IMR-90 (cell line): ENCODE results near the gene AXIN2. TPM values are rescaled to one million over a fixed set of nuclear protein-coding genes. Genes with fewer than 3 reads are reported as not detected.

Source experiments
- ATAC-seq: fragments of 200-7000 bp; cut with Tn5 transposase; 2 replicates; pipeline ENCODE4 v1.9.1; 2020; ENCODE audit warnings: low read depth, mild to moderate bottlenecking, moderate library complexity
- BruUV-seq: library from RNA; stranded (reverse); fragments of 400-500 nt; replicated peaks from 2 replicates; lab custom pipeline; 2021; lab: Mats Ljungman, UMichigan
- CTCF ChIA-PET: fragments of 300-600 bp; formaldehyde crosslinking; extraction: SDS; loops from one replicate; lab custom pipeline; 2021; ENCODE audit warnings: antibody characterized with exemption; lab: Yijun Ruan, JAX
- POLR2A ChIA-PET: fragments of 300-600 bp; sonication (Branson Sonifier 250); formaldehyde crosslinking; loops from one replicate; lab custom pipeline; 2022; ENCODE audit warnings: antibody characterized with exemption; ENCODE audit not compliant: unreplicated experiment; lab: Charles Lee
- DNase-seq: peaks from one replicate; pipeline ENCODE4 v3.0.0; 2013
- H2AFZ ChIP-seq: replicated peaks from 2 replicates; pipeline ENCODE3; 2013; ENCODE audit warnings: low read length, mild to moderate bottlenecking; ENCODE audit not compliant: poor library complexity
- H2AK5ac ChIP-seq: 2 replicates; pipeline ENCODE4 v1.6.1; 2013; ENCODE audit warnings: low read depth, low read length, inconsistent platforms
- H2AK9ac ChIP-seq: replicated peaks from 2 replicates; pipeline ENCODE3; 2013; ENCODE audit warnings: mild to moderate bottlenecking, low read depth, low read length, moderate library complexity; ENCODE audit not compliant: poor library complexity
- H2BK120ac ChIP-seq: 2 replicates; pipeline ENCODE4 v1.6.1; 2013; ENCODE audit warnings: low read depth, low read length, inconsistent platforms
- H2BK15ac ChIP-seq: 3 replicates; pipeline ENCODE4 v1.6.1; 2013; ENCODE audit warnings: low read depth, low read length, inconsistent platforms
- H2BK20ac ChIP-seq: 2 replicates; pipeline ENCODE4 v1.6.1; 2013; ENCODE audit warnings: low read depth, mild to moderate bottlenecking, inconsistent platforms, low read length, moderate library complexity
- H2BK5ac ChIP-seq: 2 replicates; pipeline ENCODE4 v1.6.1; 2013; ENCODE audit warnings: mild to moderate bottlenecking, low read depth, low read length, inconsistent platforms; ENCODE audit not compliant: poor library complexity, severe bottlenecking
- H3K14ac ChIP-seq: replicated peaks from 2 replicates; pipeline ENCODE4 v1.6.1; 2013; ENCODE audit warnings: low read depth, low read length, inconsistent platforms
- H3K18ac ChIP-seq: 2 replicates; pipeline ENCODE4 v1.6.1; 2013; ENCODE audit warnings: low read depth, low read length, control low read depth
- H3K23ac ChIP-seq: 2 replicates; pipeline ENCODE4 v1.6.1; 2013; ENCODE audit warnings: low read depth, low read length, inconsistent platforms
- H3K27ac ChIP-seq: 2 replicates; pipeline ENCODE4 v1.5.1; 2013; ENCODE audit warnings: mild to moderate bottlenecking, control low read depth, low read length; ENCODE audit not compliant: insufficient read depth
- H3K27me3 ChIP-seq: 2 replicates; pipeline ENCODE4 v1.6.1; 2013; ENCODE audit warnings: low read length; ENCODE audit not compliant: control insufficient read depth, insufficient read depth
- H3K36me3 ChIP-seq: 2 replicates; pipeline ENCODE4 v1.6.1; 2013; ENCODE audit warnings: low read length, mixed read lengths; ENCODE audit not compliant: control insufficient read depth, insufficient read depth
- H3K4ac ChIP-seq: 2 replicates; pipeline ENCODE4 v1.6.1; 2013; ENCODE audit warnings: low read depth, low read length, inconsistent platforms
- H3K4me1 ChIP-seq: 2 replicates; pipeline ENCODE4 v1.6.1; 2013; ENCODE audit warnings: low read length, mixed read lengths; ENCODE audit not compliant: control insufficient read depth, insufficient read depth
- H3K4me2 ChIP-seq: 2 replicates; pipeline ENCODE4 v1.6.1; 2013; ENCODE audit warnings: low read depth, mild to moderate bottlenecking, control low read depth, low read length, moderate library complexity
- H3K4me3 ChIP-seq: 2 replicates; pipeline ENCODE4 v1.5.1; 2013; ENCODE audit warnings: low read depth, mild to moderate bottlenecking, control low read depth, low read length, moderate library complexity; ENCODE audit not compliant: insufficient read depth
- H3K56ac ChIP-seq: 2 replicates; pipeline ENCODE4 v1.6.1; 2013; ENCODE audit warnings: low read length, inconsistent platforms; ENCODE audit not compliant: insufficient read depth; ENCODE audit errors: extremely low read depth
- H3K79me1 ChIP-seq, 2 experiments: 2 replicates each; pipeline ENCODE4 v1.6.1; 2013; ENCODE audit warnings: low read length in 2 of 2, inconsistent platforms in 1 of 2, low read depth in 1 of 2
- H3K9ac ChIP-seq: 2 replicates; pipeline ENCODE4 v1.6.1; 2013; ENCODE audit warnings: low read depth, low read length, control low read depth
- H3K9me1 ChIP-seq: 2 replicates; pipeline ENCODE4 v1.6.1; 2013; ENCODE audit warnings: low read length, inconsistent platforms; ENCODE audit not compliant: insufficient read depth
- H3K9me3 ChIP-seq: 2 replicates; pipeline ENCODE4 v1.6.1; 2013; ENCODE audit warnings: low read length; ENCODE audit not compliant: control insufficient read depth, insufficient read depth
- H4K20me1 ChIP-seq: 2 replicates; pipeline ENCODE4 v1.6.1; 2013; ENCODE audit warnings: low read length, inconsistent platforms; ENCODE audit not compliant: insufficient read depth
- H4K5ac ChIP-seq: 2 replicates; pipeline ENCODE4 v1.6.1; 2013; ENCODE audit warnings: mild to moderate bottlenecking, low read depth, low read length, control low read depth
- H4K8ac ChIP-seq, 2 experiments: 2 replicates each; pipeline ENCODE4 v1.6.1; 2013; ENCODE audit warnings: low read depth in 2 of 2, low read length in 2 of 2, control low read depth in 1 of 2, inconsistent platforms in 1 of 2
- H4K91ac ChIP-seq: 2 replicates; pipeline ENCODE4 v1.6.1; 2013; ENCODE audit warnings: low read depth, low read length, inconsistent platforms; ENCODE audit not compliant: insufficient read depth
- FOS ChIP-seq: fragments of 150-350 bp; IDR thresholded peaks from 2 replicates; pipeline ENCODE4 v1.6.1; 2016; ENCODE audit warnings: low read depth, low read length
- MAFK ChIP-seq: IDR thresholded peaks from 2 replicates; pipeline ENCODE4 v1.6.1; 2012; ENCODE audit warnings: low read depth, low read length, improper control_type of control experiment
- MAZ ChIP-seq: IDR thresholded peaks from 2 replicates; pipeline ENCODE4 v1.6.1; 2012; ENCODE audit warnings: low read depth, mild to moderate bottlenecking, low read length, improper control_type of control experiment, moderate library complexity, borderline replicate concordance
- MXI1 ChIP-seq: IDR thresholded peaks from 2 replicates; pipeline ENCODE4 v1.6.1; 2012; ENCODE audit warnings: low read depth, mild to moderate bottlenecking, low read length, moderate library complexity, borderline replicate concordance
- RAD21 ChIP-seq: IDR thresholded peaks from 2 replicates; pipeline ENCODE4 v1.6.1; 2012; ENCODE audit warnings: low read length, improper control_type of control experiment
- RCOR1 ChIP-seq: IDR thresholded peaks from 2 replicates; pipeline ENCODE4 v1.6.1; 2012; ENCODE audit warnings: mild to moderate bottlenecking, low read length, improper control_type of control experiment; ENCODE audit not compliant: insufficient replicate concordance
- SMC3 ChIP-seq: fragments of 150-350 bp; IDR thresholded peaks from 2 replicates; pipeline ENCODE4 v1.6.1; 2016; ENCODE audit warnings: low read depth, mild to moderate bottlenecking, antibody characterized with exemption, low read length, moderate library complexity
- WGBS, 2 experiments: methylation state at CpG; one replicate each; pipeline versions ENCODE4 v1.1.5 to v1.1.7; 2013; ENCODE audit warnings: missing lambda C conversion rate in 2 of 2; ENCODE audit not compliant: insufficient read length in 1 of 2; ENCODE audit errors: extremely low coverage in 2 of 2; 5-methylcytosine and 5-hydroxymethylcytosine counted together
- dilution Hi-C: fragments of 300-500 bp; cut with HindIII; formaldehyde crosslinking; loops from one replicate; pipeline ENCODE4 v1.14.3; 2018; ENCODE audit warnings: low sequenced_read_pairs; ENCODE audit not compliant: unreplicated experiment
- in situ Hi-C: fragments of 300-500 bp; cut with MboI; formaldehyde crosslinking; loops from 3 replicates; pipeline ENCODE4 v1.14.3; 2019; ENCODE audit warnings: low sequenced_read_pairs, inconsistent platforms, mixed read lengths
- intact Hi-C: fragments of 100-400 bp; cut with micrococcal nuclease; formaldehyde crosslinking; loops from 2 replicates; pipeline ENCODE4 v1.10.0; 2022
- polyA plus RNA-seq, 3 experiments: library from polyadenylated mRNA; depleted of rRNA; stranded (reverse); fragments of >200 nt; gene quantifications; 2 replicates each; pipeline ENCODE4 v1.2.3, GENCODE V29; 2012; ENCODE audit warnings: low replicate concordance in 1 of 3
- total RNA-seq: library from RNA; depleted of rRNA; stranded (reverse); fragments of >200 nt; gene quantifications from 2 replicates; pipeline ENCODE4 v1.2.3, GENCODE V29; 2012

AXIN2 gene
- total and polyA plus RNA-seq, 2 of the 4 experiments (the other 2 are of a cell fraction), result 0.91 to 1.8 TPM

GRCh38 chr17:65551267-65552040 lies 10.0 kb downstream of the AXIN2 start:
- Histone ChIP-seq H2BK120ac (no peak overlapping the region), H2AFZ (no peak overlapping the region), H4K5ac (no peak overlapping the region), H2AK5ac (no peak overlapping the region), H2BK5ac (no peak overlapping the region), H3K79me1 (peaks cover 0 to 3% of the 10 kb centered on the region in 2 experiments; a peak in 1 of 4 replicates), H3K27me3 (no peaks in the 10 kb centered on the region), H2BK20ac (no peak overlapping the region), H3K4me1 (peaks cover 18% of the 10 kb centered on the region), H3K56ac (no peak overlapping the region), H3K23ac (no peak overlapping the region), H3K4me3 (no peak overlapping the region), H3K27ac (no peak overlapping the region), H2BK15ac (no peak overlapping the region), H3K9me1 (peaks cover 5% of the 10 kb centered on the region; the same call in 1 of the 2 replicates), H3K4ac (no peak overlapping the region), H2AK9ac (no peak overlapping the region), H3K14ac (no peak overlapping the region), H3K9me3 (no peaks in the 10 kb centered on the region), H3K4me2 (no peak overlapping the region), H3K36me3 (peaks cover 9% of the 10 kb centered on the region; the same call in 1 of the 2 replicates), H4K91ac (no peak overlapping the region), H3K18ac (no peak overlapping the region), H4K8ac (no peak overlapping the region), H3K9ac (no peak overlapping the region), H4K20me1 (peaks cover 11% of the 10 kb centered on the region; the same call in 1 of the 2 replicates)
- ChIA-PET CTCF (no interaction called here), POLR2A (no interaction called here)
- TF ChIP-seq MXI1 (no peak), RCOR1 (no peak), MAZ (no peak), MAFK (no peak), FOS (no peak), SMC3 (no peak), RAD21 (no peak)
- ATAC-seq (no peak), DNase-seq (no peak)
- dilution Hi-C loops, result no loop called here
- BruUV-seq, result no TSS peak
- WGBS, 2 experiments, result 80% methylated on average over 4 of the region's 9 CpGs; no CpG with 5 or more reads in 1 of the 2 experiments
- in situ Hi-C loops, result loop anchor here (25.0 kb wide), 1 partner anchor 611 kb away; no protein-coding TSS in a partner anchor
- intact Hi-C loops, result no loop called here
